ENCODE data around the gene FXYD6. TPM values are rescaled to one million over a fixed set of nuclear protein-coding genes. Genes with fewer than 3 reads are reported as not detected.

FXYD6 gene
- total RNA-seq, 1 experiment from 2014 or later = 0.54 TPM

GRCh38 chr11:117878939-117879475, 2.5 kb upstream of the FXYD6 start:
- POLR2A ChIA-PET = no interaction called here
- ATAC-seq = no peak
- no peak for DNase-seq (ENCODE audit: low read depth, low spot score)
- Histone ChIP-seq H3K4me3 (ENCODE audit: low read depth in 2 of 2, low read length in 2 of 2) (no peak overlapping the region), H3K36me3 (ENCODE audit: control insufficient read depth, insufficient read depth, low read length) (no peaks in the 10 kb centered on the region), H3K27ac (ENCODE audit: low read length) (no peak overlapping the region), H3K4me1 (ENCODE audit: control insufficient read depth, insufficient read depth, low read length) (peaks cover 12% of the 10 kb centered on the region; the same call in 1 of the 2 replicates), H3K27me3 (ENCODE audit: control insufficient read depth, insufficient read depth, low read length) (peaks cover 75% of the 10 kb centered on the region), H3K9me3 (ENCODE audit: control insufficient read depth, insufficient read depth, low read depth, low read length) (no peaks in the 10 kb centered on the region)
- TF ChIP-seq TCF7L2 (IDR thresholded peaks at IDR 0.05; ENCODE audit: low read depth, low read length) (no peak), POLR2AphosphoS5 (IDR thresholded peaks at IDR 0.05; ENCODE audit: low read depth, low read length) (no peak), SIN3A (IDR thresholded peaks at IDR 0.05; ENCODE audit: borderline replicate concordance, insufficient read depth, low read depth, low read length) (no peak), REST (IDR thresholded peaks at IDR 0.05; ENCODE audit: insufficient read depth in 1 of 2, low read depth in 2 of 2, low read length in 1 of 2) (no peak), CTCF (IDR thresholded peaks at IDR 0.05) (no peak)
- CTCF ChIA-PET = interaction anchor here (1.3 kb wide), 1 partner anchor 68 kb away, joined by 4 read pairs; no protein-coding TSS in a partner anchor
- in situ Hi-C loops (cut with HindIII; ENCODE audit: low pct_unique_long_range_greater_than_20kb, low sequenced_read_pairs) = no loop called here
- no TSS peak for BruUV-seq (replicated peaks)
- intact Hi-C loops (cut with micrococcal nuclease; ENCODE audit: unreplicated experiment) = no loop called here

- TF ChIP-seq REST (IDR thresholded peaks at IDR 0.05; ENCODE audit: insufficient read depth in 1 of 2, low read depth in 2 of 2, low read length in 1 of 2) (no peak), POLR2AphosphoS5 (IDR thresholded peaks at IDR 0.05; ENCODE audit: low read depth, low read length) (no peak), CTCF (IDR thresholded peaks at IDR 0.05) (no peak), TCF7L2 (IDR thresholded peaks at IDR 0.05; ENCODE audit: low read depth, low read length) (no peak)
- no TSS peak for BruUV-seq (replicated peaks)
- CTCF ChIA-PET = interaction anchor here (1.3 kb wide), 1 partner anchor 68 kb away, joined by 4 read pairs; no protein-coding TSS in a partner anchor
- Histone ChIP-seq H3K27me3 (ENCODE audit: control insufficient read depth, insufficient read depth, low read length) (peaks cover 75% of the 10 kb centered on the region), H3K9me3 (ENCODE audit: control insufficient read depth, insufficient read depth, low read depth, low read length) (no peaks in the 10 kb centered on the region), H3K27ac (ENCODE audit: low read length) (no peak overlapping the region), H3K36me3 (ENCODE audit: control insufficient read depth, insufficient read depth, low read length) (no peaks in the 10 kb centered on the region), H3K4me1 (ENCODE audit: control insufficient read depth, insufficient read depth, low read length) (peaks cover 12% of the 10 kb centered on the region; the same call in 1 of the 2 replicates), H3K4me3 (ENCODE audit: low read depth in 2 of 2, low read length in 2 of 2) (no peak overlapping the region)
- ATAC-seq (no peak), DNase-seq (ENCODE audit: low read depth, low spot score) (no peak)
- POLR2A ChIA-PET = no interaction called here
- in situ Hi-C loops (cut with HindIII; ENCODE audit: low pct_unique_long_range_greater_than_20kb, low sequenced_read_pairs) (no loop called here), intact Hi-C loops (cut with micrococcal nuclease; ENCODE audit: unreplicated experiment) (no loop called here)
Observed at GRCh38 chr11:117878314-117878938, 2.0 kb upstream of the FXYD6 start.

Data from Panc1 (cell line).